ENCODE data around the gene TLR3. TPM values are rescaled to one million over a fixed set of nuclear protein-coding genes. Genes with fewer than 3 reads are reported as not detected.

TLR3 gene
- total RNA-seq, 1 donor from 2014 or later: 10.6 TPM

- no peaks in the 10 kb centered on the region for H3K27me3 ChIP-seq
- no peaks in the 10 kb centered on the region for H3K36me3 ChIP-seq
- TF ChIP-seq POLR2AphosphoS5 (IDR thresholded peaks at IDR 0.05; ENCODE audit: insufficient read depth in 1 of 2, low read depth in 1 of 2): no peak
- TF ChIP-seq, protein P1, sequence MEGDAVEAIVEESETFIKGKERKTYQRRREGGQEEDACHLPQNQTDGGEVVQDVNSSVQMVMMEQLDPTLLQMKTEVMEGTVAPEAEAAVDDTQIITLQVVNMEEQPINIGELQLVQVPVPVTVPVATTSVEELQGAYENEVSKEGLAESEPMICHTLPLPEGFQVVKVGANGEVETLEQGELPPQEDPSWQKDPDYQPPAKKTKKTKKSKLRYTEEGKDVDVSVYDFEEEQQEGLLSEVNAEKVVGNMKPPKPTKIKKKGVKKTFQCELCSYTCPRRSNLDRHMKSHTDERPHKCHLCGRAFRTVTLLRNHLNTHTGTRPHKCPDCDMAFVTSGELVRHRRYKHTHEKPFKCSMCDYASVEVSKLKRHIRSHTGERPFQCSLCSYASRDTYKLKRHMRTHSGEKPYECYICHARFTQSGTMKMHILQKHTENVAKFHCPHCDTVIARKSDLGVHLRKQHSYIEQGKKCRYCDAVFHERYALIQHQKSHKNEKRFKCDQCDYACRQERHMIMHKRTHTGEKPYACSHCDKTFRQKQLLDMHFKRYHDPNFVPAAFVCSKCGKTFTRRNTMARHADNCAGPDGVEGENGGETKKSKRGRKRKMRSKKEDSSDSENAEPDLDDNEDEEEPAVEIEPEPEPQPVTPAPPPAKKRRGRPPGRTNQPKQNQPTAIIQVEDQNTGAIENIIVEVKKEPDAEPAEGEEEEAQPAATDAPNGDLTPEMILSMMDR (IDR thresholded peaks at IDR 0.05): no peak
- TF ChIP-seq POLR2A (IDR thresholded peaks at IDR 0.05): no peak
- DNase-seq (ENCODE audit: extremely low spot score in 2 of 2): no peak
- H3K27ac ChIP-seq: no peak overlapping the region
- no peaks in the 10 kb centered on the region for H3K4me1 ChIP-seq
- intact Hi-C loops (cut with DNase I): no loop called here
- H3K4me3 ChIP-seq: no peak overlapping the region
- no peaks in the 10 kb centered on the region for H3K9me3 ChIP-seq
Measured at GRCh38 chr4:186118582-186118981, 49.6 kb downstream of the TLR3 start.

GRCh38 chr4:186121057-186121456, 52.1 kb downstream of the TLR3 start:
- no peak for DNase-seq (ENCODE audit: extremely low spot score in 2 of 2)
- intact Hi-C loops (cut with DNase I): no loop called here
- no peak overlapping the region for H3K4me3 ChIP-seq
- no peaks in the 10 kb centered on the region for H3K4me1 ChIP-seq
- no peaks in the 10 kb centered on the region for H3K27me3 ChIP-seq
- H3K9me3 ChIP-seq: no peaks in the 10 kb centered on the region
- H3K36me3 ChIP-seq: no peaks in the 10 kb centered on the region
- TF ChIP-seq, protein P1 (IDR thresholded peaks at IDR 0.05): no peak
- TF ChIP-seq POLR2AphosphoS5 (IDR thresholded peaks at IDR 0.05; ENCODE audit: insufficient read depth in 1 of 2, low read depth in 1 of 2): no peak
- no peak for TF ChIP-seq POLR2A (IDR thresholded peaks at IDR 0.05)
- no peak overlapping the region for H3K27ac ChIP-seq

- H3K4me3 ChIP-seq: no peak overlapping the region
- H3K9me3 ChIP-seq: no peaks in the 10 kb centered on the region
- H3K27ac ChIP-seq: no peak overlapping the region
- TF ChIP-seq POLR2A (IDR thresholded peaks at IDR 0.05) (no peak), POLR2AphosphoS5 (IDR thresholded peaks at IDR 0.05; ENCODE audit: insufficient read depth in 1 of 2, low read depth in 1 of 2) (no peak)
- TF ChIP-seq, protein P1 (IDR thresholded peaks at IDR 0.05): no peak
- no peaks in the 10 kb centered on the region for H3K4me1 ChIP-seq
- H3K27me3 ChIP-seq: no peaks in the 10 kb centered on the region
- intact Hi-C loops (cut with DNase I): no loop called here
- no peaks in the 10 kb centered on the region for H3K36me3 ChIP-seq
- DNase-seq (ENCODE audit: extremely low spot score in 2 of 2): no peak
Measured at GRCh38 chr4:186128842-186129241, 59.9 kb downstream of the TLR3 start.

GRCh38 chr4:186131935-186132334, 63.0 kb downstream of the TLR3 start:
- Histone ChIP-seq H3K27ac (no peak overlapping the region), H3K4me3 (no peak overlapping the region), H3K36me3 (no peaks in the 10 kb centered on the region), H3K4me1 (no peaks in the 10 kb centered on the region), H3K9me3 (no peaks in the 10 kb centered on the region), H3K27me3 (no peaks in the 10 kb centered on the region)
- no peak for TF ChIP-seq POLR2AphosphoS5 (IDR thresholded peaks at IDR 0.05; ENCODE audit: insufficient read depth in 1 of 2, low read depth in 1 of 2)
- TF ChIP-seq POLR2A (IDR thresholded peaks at IDR 0.05): no peak
- TF ChIP-seq, protein P1 (IDR thresholded peaks at IDR 0.05): no peak
- no peak for DNase-seq (ENCODE audit: extremely low spot score in 2 of 2)
- intact Hi-C loops (cut with DNase I): loop anchor here (10.0 kb wide), 1 partner anchor 57 kb away; no protein-coding TSS in a partner anchor

- DNase-seq (ENCODE audit: extremely low spot score in 2 of 2): no peak
- no peaks in the 10 kb centered on the region for H3K9me3 ChIP-seq
- no peaks in the 10 kb centered on the region for H3K27me3 ChIP-seq
Measured at GRCh38 chr4:186132577-186133242, 63.8 kb downstream of the TLR3 start.

More at GRCh38 chr4:186132577-186133242, 63.8 kb downstream of the TLR3 start:
- H3K36me3 ChIP-seq: no peaks in the 10 kb centered on the region
- H3K4me1 ChIP-seq: no peaks in the 10 kb centered on the region
- H3K4me3 ChIP-seq: no peak overlapping the region
- TF ChIP-seq POLR2AphosphoS5 (IDR thresholded peaks at IDR 0.05; ENCODE audit: insufficient read depth in 1 of 2, low read depth in 1 of 2) (no peak), POLR2A (IDR thresholded peaks at IDR 0.05) (no peak)
- TF ChIP-seq, protein P1 (IDR thresholded peaks at IDR 0.05): no peak
- intact Hi-C loops (cut with DNase I): loop anchor here (10.0 kb wide), 1 partner anchor 58 kb away; no protein-coding TSS in a partner anchor
- H3K27ac ChIP-seq: no peak overlapping the region

Measured in vagina (tissue), 2 donors.